ENCODE data around the gene BCORL1.

DNA sequence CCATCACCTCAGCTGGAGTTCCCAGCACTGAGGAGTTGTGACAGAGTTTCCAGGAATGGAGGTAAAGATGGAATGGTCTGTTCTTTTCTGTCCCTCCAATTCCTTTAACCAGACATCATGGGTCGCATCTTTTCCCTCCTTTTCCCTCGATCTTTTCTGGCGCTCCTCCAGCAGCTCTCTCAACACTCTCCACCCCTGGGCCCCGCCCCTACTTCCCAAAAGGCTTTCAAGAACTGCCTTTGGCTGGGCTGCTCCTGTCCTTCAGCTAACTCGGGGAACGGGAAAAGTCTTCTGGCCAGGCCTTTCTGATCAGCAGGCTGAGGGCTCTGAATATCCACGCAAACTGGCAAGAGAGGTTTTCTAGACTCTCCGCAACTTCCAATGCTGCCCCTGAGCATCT lies 42.4 kb upstream of the BCORL1 start:
- TF ChIP-seq CTCF (conservative IDR thresholded peaks at IDR 0.05 in 1 of 2, IDR thresholded peaks at IDR 0.05 in 1 of 2; ENCODE audit: low read depth in 1 of 2, low read length in 2 of 2) = no peak
- TF ChIP-seq EZH2 (IDR thresholded peaks at IDR 0.05; ENCODE audit: low read length, missing control alignments) = no peak

All from fibroblast of lung (primary cell).